ENCODE data around the gene CGN.

CGN gene, protein sequence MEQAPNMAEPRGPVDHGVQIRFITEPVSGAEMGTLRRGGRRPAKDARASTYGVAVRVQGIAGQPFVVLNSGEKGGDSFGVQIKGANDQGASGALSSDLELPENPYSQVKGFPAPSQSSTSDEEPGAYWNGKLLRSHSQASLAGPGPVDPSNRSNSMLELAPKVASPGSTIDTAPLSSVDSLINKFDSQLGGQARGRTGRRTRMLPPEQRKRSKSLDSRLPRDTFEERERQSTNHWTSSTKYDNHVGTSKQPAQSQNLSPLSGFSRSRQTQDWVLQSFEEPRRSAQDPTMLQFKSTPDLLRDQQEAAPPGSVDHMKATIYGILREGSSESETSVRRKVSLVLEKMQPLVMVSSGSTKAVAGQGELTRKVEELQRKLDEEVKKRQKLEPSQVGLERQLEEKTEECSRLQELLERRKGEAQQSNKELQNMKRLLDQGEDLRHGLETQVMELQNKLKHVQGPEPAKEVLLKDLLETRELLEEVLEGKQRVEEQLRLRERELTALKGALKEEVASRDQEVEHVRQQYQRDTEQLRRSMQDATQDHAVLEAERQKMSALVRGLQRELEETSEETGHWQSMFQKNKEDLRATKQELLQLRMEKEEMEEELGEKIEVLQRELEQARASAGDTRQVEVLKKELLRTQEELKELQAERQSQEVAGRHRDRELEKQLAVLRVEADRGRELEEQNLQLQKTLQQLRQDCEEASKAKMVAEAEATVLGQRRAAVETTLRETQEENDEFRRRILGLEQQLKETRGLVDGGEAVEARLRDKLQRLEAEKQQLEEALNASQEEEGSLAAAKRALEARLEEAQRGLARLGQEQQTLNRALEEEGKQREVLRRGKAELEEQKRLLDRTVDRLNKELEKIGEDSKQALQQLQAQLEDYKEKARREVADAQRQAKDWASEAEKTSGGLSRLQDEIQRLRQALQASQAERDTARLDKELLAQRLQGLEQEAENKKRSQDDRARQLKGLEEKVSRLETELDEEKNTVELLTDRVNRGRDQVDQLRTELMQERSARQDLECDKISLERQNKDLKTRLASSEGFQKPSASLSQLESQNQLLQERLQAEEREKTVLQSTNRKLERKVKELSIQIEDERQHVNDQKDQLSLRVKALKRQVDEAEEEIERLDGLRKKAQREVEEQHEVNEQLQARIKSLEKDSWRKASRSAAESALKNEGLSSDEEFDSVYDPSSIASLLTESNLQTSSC

DNA sequence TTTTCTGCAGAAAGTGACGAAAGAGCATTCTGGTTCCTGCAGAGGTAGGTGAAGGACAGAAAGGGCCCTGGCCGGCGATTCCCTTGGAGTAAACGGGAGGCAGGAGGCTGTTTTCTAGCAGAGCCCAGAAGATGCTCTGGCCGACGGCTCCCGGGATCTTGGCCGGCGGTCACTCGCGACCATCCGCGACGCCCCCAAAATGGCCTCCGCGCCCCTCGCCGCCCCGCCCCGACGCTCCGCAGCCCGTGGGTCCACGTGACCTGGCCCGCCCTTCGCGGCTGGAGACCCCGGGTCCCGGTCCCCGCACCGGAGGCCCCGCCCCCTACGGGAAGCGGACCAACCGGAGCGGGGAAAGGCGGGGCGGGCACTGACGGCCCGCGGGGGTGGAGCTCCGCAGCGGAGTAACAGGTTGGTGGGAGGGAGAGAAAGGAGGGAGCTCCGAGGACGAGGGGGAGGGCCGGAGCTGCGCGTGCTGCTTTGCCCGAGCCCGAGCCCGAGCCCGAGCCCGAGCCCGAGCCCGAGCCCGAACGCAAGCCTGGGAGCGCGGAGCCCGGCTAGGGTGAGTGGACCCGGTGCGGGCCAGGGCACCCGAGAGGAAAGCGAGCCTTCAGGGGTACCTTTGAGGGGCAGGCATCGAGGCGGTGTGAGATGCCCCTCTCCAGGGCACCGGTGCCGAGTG is at the start of gene CGN:
Gene CGN (plus strand): TSS at position 431 of the 679 bp plus-strand sequence. CDS start 7,133 bp downstream, outside the sequence.
- Mint-ChIP-seq H3K36me3 (no peaks in the 10 kb centered on the region), H3K4me1 (peaks cover 6% of the 10 kb centered on the region), H3K27me3 (no peaks in the 10 kb centered on the region), H3K4me3 (peak within 1 kb of the TSS; percentile 92), H3K27ac (no peak within 1 kb of the TSS), H3K9me3 (no peaks in the 10 kb centered on the region)
- DNase-seq (ENCODE audit: low spot score in 2 of 2) (peak; percentile 61), ATAC-seq (ENCODE audit: low read depth) (peak; percentile 95)

DNA sequence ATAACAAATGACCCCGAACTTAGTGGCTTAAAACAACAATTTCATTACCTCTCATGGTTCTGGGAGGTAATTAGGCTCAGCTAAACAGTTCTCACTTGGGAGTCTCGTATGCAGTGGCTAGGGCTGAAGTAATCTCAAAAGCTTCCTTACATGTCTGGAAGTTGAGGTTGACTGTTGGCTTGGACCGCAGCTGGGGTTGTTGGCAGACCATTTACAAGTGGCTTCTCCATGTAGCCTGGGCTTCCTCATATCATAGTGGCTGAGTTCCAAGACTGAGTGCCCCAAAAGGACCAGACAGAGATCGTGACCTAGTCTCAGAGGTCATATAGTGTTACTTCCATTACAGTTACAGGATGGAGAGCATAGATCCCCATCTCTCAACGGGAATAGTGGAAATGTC is 49.5 kb upstream of the CGN start:
- ATAC-seq (ENCODE audit: low read depth) (no peak), DNase-seq (ENCODE audit: low spot score in 2 of 2) (no peak)
- H3K4me1 Mint-ChIP-seq: peaks cover 9% of the 10 kb centered on the region
- peaks cover 16% of the 10 kb centered on the region for H3K27me3 Mint-ChIP-seq
- no peak overlapping the region for H3K27ac Mint-ChIP-seq
- no peaks in the 10 kb centered on the region for H3K9me3 Mint-ChIP-seq
- no peak overlapping the region for H3K4me3 Mint-ChIP-seq
- peaks cover 2% of the 10 kb centered on the region for H3K36me3 Mint-ChIP-seq

DNA sequence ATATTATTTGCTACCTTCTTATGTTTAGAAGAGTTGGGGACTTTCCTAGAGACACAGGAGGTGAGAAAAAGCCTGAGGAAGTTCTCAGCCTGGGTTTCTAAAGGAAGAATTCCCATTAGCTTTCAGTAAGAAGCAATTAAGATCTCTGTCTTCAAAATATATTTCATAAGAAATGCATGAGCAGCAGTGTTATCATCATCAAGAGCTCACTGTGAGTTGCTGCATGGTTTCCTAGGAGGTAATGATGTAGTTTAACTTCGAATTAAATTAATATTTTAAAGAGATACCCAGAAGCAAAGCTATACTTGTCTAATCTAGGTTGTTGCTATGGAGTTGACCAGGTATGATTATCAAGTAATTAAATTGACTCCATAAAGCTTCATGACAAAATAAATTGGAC is 46.2 kb upstream of the CGN start:
- Mint-ChIP-seq H3K4me1 (no peaks in the 10 kb centered on the region), H3K4me3 (no peak overlapping the region), H3K36me3 (peaks cover 1% of the 10 kb centered on the region), H3K27ac (no peak overlapping the region), H3K9me3 (no peaks in the 10 kb centered on the region), H3K27me3 (peaks cover 21% of the 10 kb centered on the region)
- DNase-seq (ENCODE audit: low spot score in 2 of 2) (no peak), ATAC-seq (ENCODE audit: low read depth) (no peak)

DNA sequence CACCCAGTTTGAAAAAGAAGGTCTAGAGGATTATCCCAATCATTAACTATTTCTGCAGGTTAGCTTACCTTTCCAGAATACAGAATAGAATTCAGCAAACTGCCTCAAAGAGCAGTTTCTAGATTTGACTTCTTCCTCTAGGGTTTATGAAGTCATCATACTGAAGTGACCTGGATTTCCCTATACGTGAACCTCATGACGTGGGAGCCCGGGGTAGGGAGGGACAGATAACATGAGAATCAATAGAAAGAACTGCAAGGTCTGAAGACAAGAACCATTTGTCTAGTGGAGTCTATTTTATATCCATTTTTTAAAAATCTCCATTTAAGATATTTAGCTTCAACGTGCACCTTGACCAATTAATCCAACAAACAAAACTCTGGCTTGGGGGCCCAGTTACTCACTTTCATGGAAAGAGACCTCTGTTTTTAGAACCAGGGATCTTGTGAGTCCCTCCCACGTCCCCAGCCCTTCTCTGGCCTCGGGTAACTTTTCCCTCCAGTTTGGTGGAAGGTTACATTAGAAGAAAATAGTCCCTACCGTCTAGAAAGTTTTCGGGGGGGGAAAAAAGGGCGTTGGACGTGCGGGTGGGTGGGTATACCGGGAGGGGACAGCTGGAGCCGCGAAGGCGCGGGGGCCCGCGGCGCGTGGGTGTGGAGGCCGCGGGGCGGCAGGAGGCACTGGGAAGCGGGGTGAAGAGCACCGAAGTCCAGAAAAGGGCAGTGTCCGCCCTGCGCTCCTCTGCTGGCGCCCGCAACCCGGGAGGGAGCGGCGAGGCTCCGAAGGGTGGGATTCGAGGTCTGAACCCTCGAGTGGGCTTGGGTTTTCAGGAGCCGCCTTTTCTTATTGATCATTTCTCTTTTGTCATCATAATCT is 38.1 kb upstream of the CGN start:
- ATAC-seq (ENCODE audit: low read depth) (peak; percentile 69), DNase-seq (ENCODE audit: low spot score in 2 of 2) (peak; percentile 16 to 38)
- H3K4me3 Mint-ChIP-seq: peak overlapping the region; percentile 77
- H3K27me3 Mint-ChIP-seq: peaks cover 6% of the 10 kb centered on the region
- peaks cover 4% of the 10 kb centered on the region for H3K4me1 Mint-ChIP-seq
- H3K9me3 Mint-ChIP-seq: no peaks in the 10 kb centered on the region
- peaks cover 1% of the 10 kb centered on the region for H3K36me3 Mint-ChIP-seq
- H3K27ac Mint-ChIP-seq: peak overlapping the region; percentile 64

DNA sequence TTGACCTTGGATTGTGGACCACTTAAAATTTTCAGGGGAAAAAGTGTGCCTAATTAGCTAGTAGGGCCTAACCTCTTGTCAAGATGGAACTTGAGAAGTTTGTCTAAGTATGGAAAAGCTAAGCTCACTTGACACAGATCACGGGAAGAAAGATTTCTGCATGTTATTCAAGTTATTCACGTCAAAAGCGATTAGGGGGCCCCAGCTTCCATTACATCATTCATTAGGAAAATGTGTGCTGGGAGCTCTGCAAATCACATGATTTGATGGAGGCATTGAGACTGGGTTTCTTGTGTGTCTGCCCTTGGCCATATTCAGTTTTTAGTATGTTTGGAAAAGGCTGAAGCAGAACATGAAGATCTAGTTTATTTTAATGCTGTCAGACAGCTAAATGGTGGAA is 36.4 kb upstream of the CGN start:
- H3K9me3 Mint-ChIP-seq: no peaks in the 10 kb centered on the region
- no peak for ATAC-seq (ENCODE audit: low read depth)
- no peak overlapping the region for H3K4me3 Mint-ChIP-seq
- peaks cover 4% of the 10 kb centered on the region for H3K27me3 Mint-ChIP-seq
- DNase-seq (ENCODE audit: low spot score in 2 of 2): no peak
- no peak overlapping the region for H3K27ac Mint-ChIP-seq
- peaks cover 4% of the 10 kb centered on the region for H3K4me1 Mint-ChIP-seq
- no peaks in the 10 kb centered on the region for H3K36me3 Mint-ChIP-seq

DNA sequence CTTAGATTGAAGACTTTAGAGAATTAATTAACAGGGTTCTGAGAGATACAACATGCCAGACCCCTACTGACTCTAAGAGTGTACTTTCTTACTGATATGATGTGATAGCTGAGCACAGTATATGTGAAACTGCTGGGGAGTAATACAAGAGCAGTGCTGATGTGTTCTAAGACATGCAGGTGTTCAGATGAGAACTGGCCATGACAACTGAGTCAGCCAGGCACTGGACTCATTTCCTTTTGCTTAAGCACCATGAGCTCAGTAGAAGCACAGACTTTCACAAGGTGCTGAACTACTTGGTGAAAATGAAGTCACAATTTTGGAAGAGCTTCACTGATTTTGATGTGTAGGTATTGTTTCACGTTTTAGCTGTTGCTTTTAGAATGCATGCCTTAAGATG is 36.0 kb upstream of the CGN start:
- ATAC-seq (ENCODE audit: low read depth) (no peak), DNase-seq (ENCODE audit: low spot score in 2 of 2) (no peak)
- Mint-ChIP-seq H3K27me3 (peaks cover 4% of the 10 kb centered on the region), H3K9me3 (no peaks in the 10 kb centered on the region), H3K4me1 (peaks cover 4% of the 10 kb centered on the region), H3K27ac (no peak overlapping the region), H3K4me3 (no peak overlapping the region), H3K36me3 (no peaks in the 10 kb centered on the region)

DNA sequence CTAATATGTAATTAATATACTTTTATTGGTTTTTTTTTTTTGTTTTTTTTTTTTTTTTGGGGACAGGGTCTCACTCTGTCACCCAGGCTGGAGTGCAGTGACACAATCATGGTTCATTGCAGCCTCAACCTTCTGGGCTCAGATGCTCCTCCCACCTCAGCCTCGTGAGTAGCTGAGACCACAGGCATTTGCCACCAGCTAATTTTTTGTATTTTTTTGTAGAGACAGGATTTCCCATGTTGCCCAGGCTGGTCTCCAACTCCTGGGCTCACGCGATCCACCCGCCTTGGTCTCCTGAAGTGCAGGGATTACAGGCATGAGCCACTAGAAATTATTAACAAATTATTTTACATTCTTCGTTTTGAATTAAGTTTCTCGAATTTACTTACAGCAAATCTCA is 35.1 kb upstream of the CGN start:
- DNase-seq (ENCODE audit: low spot score in 2 of 2) (no peak), ATAC-seq (ENCODE audit: low read depth) (no peak)
- peaks cover 4% of the 10 kb centered on the region for H3K27me3 Mint-ChIP-seq
- no peaks in the 10 kb centered on the region for H3K9me3 Mint-ChIP-seq
- H3K36me3 Mint-ChIP-seq: peaks cover 1% of the 10 kb centered on the region
- no peak overlapping the region for H3K4me3 Mint-ChIP-seq
- H3K27ac Mint-ChIP-seq: no peak overlapping the region
- H3K4me1 Mint-ChIP-seq: peaks cover 4% of the 10 kb centered on the region

DNA sequence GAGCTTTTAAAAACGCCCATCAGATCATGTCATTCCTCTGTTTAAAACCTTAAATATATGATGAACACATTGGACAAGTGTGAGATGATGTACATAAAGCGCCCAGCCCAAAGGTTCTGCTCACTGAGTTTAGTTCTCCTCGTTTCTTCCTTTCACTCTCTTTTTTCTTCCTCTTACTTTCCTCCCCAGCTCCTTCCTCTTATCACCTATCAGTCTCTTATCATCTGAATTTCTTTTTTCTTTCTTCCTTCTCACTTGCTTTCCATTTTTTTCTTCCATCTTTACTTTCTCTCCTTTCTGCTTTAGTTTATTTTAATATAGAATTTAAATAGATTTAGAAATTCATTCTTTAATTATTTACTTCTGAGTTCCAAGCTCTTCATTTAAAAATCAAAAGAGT is 34.1 kb upstream of the CGN start:
- no peak for ATAC-seq (ENCODE audit: low read depth)
- DNase-seq (ENCODE audit: low spot score in 2 of 2): no peak
- Mint-ChIP-seq H3K4me3 (no peak overlapping the region), H3K9me3 (no peaks in the 10 kb centered on the region), H3K4me1 (peaks cover 4% of the 10 kb centered on the region), H3K36me3 (peaks cover 1% of the 10 kb centered on the region), H3K27me3 (peaks cover 4% of the 10 kb centered on the region), H3K27ac (no peak overlapping the region)

DNA sequence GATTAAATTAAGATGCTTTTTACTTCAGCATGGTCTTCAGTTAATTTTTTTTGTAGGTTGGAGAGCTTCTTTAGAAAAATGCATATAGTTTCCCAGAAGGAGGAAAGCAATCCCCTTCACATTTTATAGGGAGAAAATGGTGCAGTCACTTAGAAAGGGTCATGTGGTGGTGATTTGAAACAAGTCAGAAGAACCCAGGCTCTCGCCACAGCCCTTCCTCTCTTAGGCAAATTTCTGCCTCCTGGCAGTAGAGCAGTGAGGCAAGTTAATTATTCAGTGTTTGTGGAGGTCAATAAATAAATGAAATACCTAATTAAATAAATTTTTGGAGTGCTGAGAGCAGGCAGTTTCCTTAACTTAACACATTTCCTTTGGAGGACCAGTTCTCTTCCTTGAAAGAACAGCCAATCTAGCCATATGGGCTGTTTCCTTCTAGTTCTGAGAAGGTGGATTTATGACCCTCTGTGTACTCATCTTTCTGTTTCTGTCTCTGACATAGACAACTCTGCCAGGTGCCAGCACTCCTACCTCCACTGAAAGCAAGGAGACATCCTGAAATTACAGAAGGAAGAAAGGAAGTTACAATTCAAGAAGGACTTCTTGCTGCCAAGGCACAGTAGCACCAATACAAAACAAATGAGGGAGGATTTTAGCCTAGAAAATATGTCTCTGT is 32.9 kb upstream of the CGN start:
- no peaks in the 10 kb centered on the region for H3K9me3 Mint-ChIP-seq
- DNase-seq (ENCODE audit: low spot score in 2 of 2) (no peak), ATAC-seq (ENCODE audit: low read depth) (no peak)
- no peak overlapping the region for H3K4me3 Mint-ChIP-seq
- H3K27ac Mint-ChIP-seq: no peak overlapping the region
- peaks cover 4% of the 10 kb centered on the region for H3K27me3 Mint-ChIP-seq
- no peaks in the 10 kb centered on the region for H3K4me1 Mint-ChIP-seq
- H3K36me3 Mint-ChIP-seq: peaks cover 1% of the 10 kb centered on the region

DNA sequence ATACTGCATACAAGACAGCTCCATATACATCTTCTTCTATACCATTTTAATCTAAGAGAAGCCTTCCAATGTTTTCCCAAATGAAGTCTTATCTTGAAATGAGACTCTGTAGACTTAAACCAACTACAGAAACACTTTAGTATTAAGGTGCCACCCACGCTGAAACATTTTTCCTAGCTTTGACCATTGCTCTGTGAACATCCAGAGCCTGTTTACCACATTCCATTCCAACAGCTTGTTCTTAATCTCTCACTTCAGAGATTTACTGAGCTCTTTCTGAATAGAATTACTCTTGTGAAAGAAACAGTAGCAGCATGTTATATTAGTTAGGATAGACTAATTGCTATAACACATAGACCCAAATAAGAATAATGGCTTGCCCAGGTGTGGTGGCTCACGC is 32.3 kb upstream of the CGN start:
- peaks cover 1% of the 10 kb centered on the region for H3K36me3 Mint-ChIP-seq
- no peak for DNase-seq (ENCODE audit: low spot score in 2 of 2)
- H3K4me1 Mint-ChIP-seq: no peaks in the 10 kb centered on the region
- peaks cover 4% of the 10 kb centered on the region for H3K27me3 Mint-ChIP-seq
- H3K27ac Mint-ChIP-seq: no peak overlapping the region
- no peak for ATAC-seq (ENCODE audit: low read depth)
- no peaks in the 10 kb centered on the region for H3K9me3 Mint-ChIP-seq
- no peak overlapping the region for H3K4me3 Mint-ChIP-seq

DNA sequence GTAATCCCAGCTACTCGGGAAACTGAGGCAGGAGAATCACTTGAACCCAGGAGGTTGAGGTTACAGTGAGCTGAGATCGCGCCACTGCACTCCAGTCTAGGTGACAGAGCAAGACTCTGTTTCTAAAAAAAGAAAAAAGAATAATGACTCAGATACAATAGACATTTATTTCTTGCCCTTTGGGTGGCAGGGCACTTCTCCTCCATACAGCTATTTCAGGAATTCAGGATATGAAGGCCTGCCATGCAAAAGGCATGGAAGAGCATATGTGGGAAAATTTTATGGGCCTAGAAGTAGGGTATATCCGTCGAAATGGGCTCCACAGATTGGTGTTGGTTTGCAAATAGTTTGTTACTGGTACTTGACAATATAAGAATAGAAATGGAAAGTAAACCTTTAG is 31.7 kb upstream of the CGN start:
- Mint-ChIP-seq H3K27ac (no peak overlapping the region), H3K36me3 (peaks cover 1% of the 10 kb centered on the region), H3K9me3 (no peaks in the 10 kb centered on the region), H3K27me3 (peaks cover 4% of the 10 kb centered on the region), H3K4me1 (no peaks in the 10 kb centered on the region), H3K4me3 (no peak overlapping the region)
- DNase-seq (ENCODE audit: low spot score in 2 of 2): no peak
- ATAC-seq (ENCODE audit: low read depth): no peak

DNA sequence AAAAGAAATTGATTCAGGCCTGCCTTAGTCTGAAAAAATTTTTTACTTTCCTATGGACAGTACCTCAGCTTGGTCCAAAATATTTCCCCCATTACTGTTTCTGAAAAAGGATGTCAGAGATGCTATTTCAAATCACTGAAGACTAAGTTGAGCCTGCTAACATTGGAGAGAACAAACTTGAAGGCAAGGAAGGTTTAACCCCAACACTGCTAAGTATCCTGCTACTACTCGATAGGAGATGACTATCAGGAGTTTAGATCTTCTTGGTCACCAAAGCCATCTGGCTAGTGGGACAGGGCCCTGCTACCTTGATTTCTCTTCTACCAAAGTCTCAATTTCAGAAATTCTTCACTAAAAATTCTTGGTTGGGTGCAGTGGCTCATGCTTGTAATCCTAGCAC is 29.2 kb upstream of the CGN start:
- DNase-seq (ENCODE audit: low spot score in 2 of 2): no peak
- no peak overlapping the region for H3K27ac Mint-ChIP-seq
- H3K9me3 Mint-ChIP-seq: no peaks in the 10 kb centered on the region
- H3K27me3 Mint-ChIP-seq: peaks cover 1% of the 10 kb centered on the region
- no peak for ATAC-seq (ENCODE audit: low read depth)
- peaks cover 1% of the 10 kb centered on the region for H3K36me3 Mint-ChIP-seq
- no peak overlapping the region for H3K4me3 Mint-ChIP-seq
- no peaks in the 10 kb centered on the region for H3K4me1 Mint-ChIP-seq

Measured in memory B cell (primary cell).